Measurements from ENCODE around the gene TPCN1. TPM values are rescaled to one million over a fixed set of nuclear protein-coding genes. Genes with fewer than 3 reads are reported as not detected.

TPCN1 gene
- total RNA-seq, 1 experiment from 2014 or later, result 13.5 TPM

DNA sequence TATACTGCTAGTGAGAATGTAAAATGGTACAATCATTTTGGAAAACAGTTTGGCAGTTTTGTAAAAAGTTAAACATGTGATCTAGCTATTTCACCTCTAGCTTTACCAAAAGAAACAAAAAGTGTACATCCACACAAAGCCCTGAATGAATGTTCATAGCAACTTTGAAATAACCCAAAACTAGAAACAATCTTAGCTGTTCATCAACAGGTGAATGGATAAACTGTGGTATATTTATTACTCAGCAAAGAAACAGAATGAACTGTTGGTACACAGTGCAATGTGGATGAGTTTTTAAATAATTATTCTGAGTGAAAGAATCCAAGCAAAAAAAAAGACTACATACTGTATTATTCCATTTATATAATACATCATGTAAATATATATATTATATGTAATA, 36.3 kb downstream of the TPCN1 start:
- Histone ChIP-seq H2AK5ac (ENCODE audit: insufficient read length, low read length) (no peak overlapping the region), H3K14ac (ENCODE audit: insufficient read depth, low read length) (no peak overlapping the region), H4K5ac (ENCODE audit: insufficient read length, low read depth, low read length) (no peak overlapping the region), H3K27ac (ENCODE audit: insufficient read length, low read depth, low read length) (no peak overlapping the region), H3K79me1 (ENCODE audit: insufficient read depth, low read depth, low read length, poor library complexity, severe bottlenecking) (no peaks in the 10 kb centered on the region), H4K20me1 (ENCODE audit: control insufficient read depth, insufficient read depth, insufficient read length) (no peaks in the 10 kb centered on the region), H2BK15ac (ENCODE audit: low read depth, low read length) (no peak overlapping the region), H3K23ac (ENCODE audit: insufficient read length, low read depth, low read length) (no peak overlapping the region), H2BK120ac (ENCODE audit: low read depth, low read length, poor library complexity, severe bottlenecking) (no peak overlapping the region), H3K9me3 (ENCODE audit: control insufficient read depth, low read depth, low read length) (no peaks in the 10 kb centered on the region), H3K18ac (ENCODE audit: insufficient read length, low read depth, low read length) (no peak overlapping the region), H2BK5ac (ENCODE audit: insufficient read length, low read length) (no peak overlapping the region), H2AFZ (ENCODE audit: low read length) (no peak overlapping the region), H3K4me1 (ENCODE audit: insufficient read depth, low read length) (peaks cover 4% of the 10 kb centered on the region; the same call in 1 of the 2 replicates), H4K8ac (replicated peaks; ENCODE audit: insufficient read length, low read depth, low read length) (no peak overlapping the region), H3K23me2 (ENCODE audit: insufficient read length, low read depth, low read length, poor library complexity, severe bottlenecking) (no peaks in the 10 kb centered on the region), H3K4ac (ENCODE audit: low read depth, low read length) (no peak overlapping the region), H2BK12ac (ENCODE audit: insufficient read length, low read depth, low read length) (no peak overlapping the region), H3K79me2 (ENCODE audit: insufficient read depth, low read length) (no peaks in the 10 kb centered on the region; the same call in 1 of the 2 replicates), H4K91ac (ENCODE audit: insufficient read length, low read depth, low read length) (no peak overlapping the region), H3K27me3 (ENCODE audit: insufficient read depth, low read length) (no peaks in the 10 kb centered on the region), H3K4me2 (ENCODE audit: insufficient read depth, insufficient read length, low read length) (no peak overlapping the region), H3T11ph (ENCODE audit: low read length) (no peak overlapping the region), H3K9ac (ENCODE audit: extremely low read depth, insufficient read length, low read length) (no peak overlapping the region), H3K56ac (ENCODE audit: insufficient read length, low read depth, low read length) (no peak overlapping the region), H2BK20ac (ENCODE audit: low read depth, low read length, poor library complexity, severe bottlenecking) (no peak overlapping the region)
- Mint-ChIP-seq H3K27me3 (ENCODE audit: low read depth) (no peaks in the 10 kb centered on the region; the same call in 1 of the 2 replicates), H3K36me3 (ENCODE audit: insufficient read depth in 1 of 3, low read depth in 3 of 3) (peaks cover 0 to 6% (median 0%) of the 10 kb centered on the region in 3 experiments; a peak in 3 of 7 replicates), H3K27ac (no peak overlapping the region), H3K4me3 (no peak overlapping the region), H3K4me1 (peaks cover 13 to 16% of the 10 kb centered on the region in 2 experiments), H3K9me3 (no peaks in the 10 kb centered on the region)
- TF ChIP-seq, protein P1, sequence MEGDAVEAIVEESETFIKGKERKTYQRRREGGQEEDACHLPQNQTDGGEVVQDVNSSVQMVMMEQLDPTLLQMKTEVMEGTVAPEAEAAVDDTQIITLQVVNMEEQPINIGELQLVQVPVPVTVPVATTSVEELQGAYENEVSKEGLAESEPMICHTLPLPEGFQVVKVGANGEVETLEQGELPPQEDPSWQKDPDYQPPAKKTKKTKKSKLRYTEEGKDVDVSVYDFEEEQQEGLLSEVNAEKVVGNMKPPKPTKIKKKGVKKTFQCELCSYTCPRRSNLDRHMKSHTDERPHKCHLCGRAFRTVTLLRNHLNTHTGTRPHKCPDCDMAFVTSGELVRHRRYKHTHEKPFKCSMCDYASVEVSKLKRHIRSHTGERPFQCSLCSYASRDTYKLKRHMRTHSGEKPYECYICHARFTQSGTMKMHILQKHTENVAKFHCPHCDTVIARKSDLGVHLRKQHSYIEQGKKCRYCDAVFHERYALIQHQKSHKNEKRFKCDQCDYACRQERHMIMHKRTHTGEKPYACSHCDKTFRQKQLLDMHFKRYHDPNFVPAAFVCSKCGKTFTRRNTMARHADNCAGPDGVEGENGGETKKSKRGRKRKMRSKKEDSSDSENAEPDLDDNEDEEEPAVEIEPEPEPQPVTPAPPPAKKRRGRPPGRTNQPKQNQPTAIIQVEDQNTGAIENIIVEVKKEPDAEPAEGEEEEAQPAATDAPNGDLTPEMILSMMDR (conservative IDR thresholded peaks at IDR 0.05), result no peak
- no peak for DNase-seq

Data from H9 (cell line).